Testis (tissue), 3 donors: ENCODE results near the gene RAP2A. TPM values are rescaled to one million over a fixed set of nuclear protein-coding genes. Genes with fewer than 3 reads are reported as not detected.

Experiments
- DNase-seq: peaks from one replicate; pipeline ENCODE4 v3.0.0-alpha.2; 2019
- H3K27ac ChIP-seq, 2 donors: fragments of 200-600 bp; sonication (generic); one replicate each; pipeline ENCODE4 v1.5.1; 2019
- H3K27me3 ChIP-seq: fragments of 200-600 bp; sonication (generic); one replicate; pipeline ENCODE4 v1.5.1; 2019
- H3K36me3 ChIP-seq: fragments of 200-600 bp; sonication (generic); one replicate; pipeline ENCODE4 v1.5.1; 2017; ENCODE audit warnings: low read depth; ENCODE audit errors: missing control alignments
- H3K4me1 ChIP-seq: fragments of 200-600 bp; sonication (generic); one replicate; pipeline ENCODE4 v1.5.1; 2019
- H3K4me3 ChIP-seq, 2 donors: fragments of 200-600 bp; sonication (generic); one replicate each; pipeline ENCODE4 v1.5.1; 2017 to 2019
- H3K9me3 ChIP-seq: fragments of 200-600 bp; sonication (generic); one replicate; pipeline ENCODE4 v1.5.1; 2017
- POLR2A ChIP-seq: fragments of 450-650 bp; IDR thresholded peaks from one replicate; pipeline ENCODE4 v1.6.1; 2017; ENCODE audit warnings: antibody characterized with exemption, mild to moderate bottlenecking, moderate library complexity
- WGBS, 2 donors: methylation state at CpG; one replicate each; pipeline ENCODE4 v1.1.5; 2018; 5-methylcytosine and 5-hydroxymethylcytosine counted together
- intact Hi-C: fragments of 100-400 bp; cut with DNase I; formaldehyde crosslinking; loops from one replicate; pipeline ENCODE4 v1.15.1; 2023; ENCODE audit warnings: low total_unique reads
- polyA plus RNA-seq: library from polyadenylated mRNA; stranded (reverse); fragments of 350-450 nt; fragmentation: Illumina TruSeq; extraction: RNeasy Lipid Tissue Mini Kit (QIAGEN cat#74804); gene quantifications from one replicate; pipeline ENCODE4 v1.2.3, GENCODE V29; 2014; ENCODE audit warnings: low read depth, low replicate concordance; ENCODE audit not compliant: insufficient read depth
- total RNA-seq, 2 donors: library from RNA; depleted of rRNA; stranded (reverse); fragments of >200 nt; gene quantifications; one replicate each; pipeline ENCODE4 v1.2.3, GENCODE V29; 2016
- TF ChIP-seq, protein P1 (sequence below), 3 experiments: fragments of 450-650 bp in 2 of 3; fragments of 200-600 bp in 1 of 3; sonication (generic) in 1 of 3; IDR thresholded peaks; one replicate each; pipeline ENCODE4 v1.5.1; 2016 to 2019; ENCODE audit warnings: antibody characterized with exemption in 3 of 3, mild to moderate bottlenecking in 2 of 3, moderate library complexity in 1 of 3

The RAP2A gene
- total and polyA plus RNA-seq, 3 donors from 2014 or later: 9.1 to 11.5 (median 10.6) TPM

DNA sequence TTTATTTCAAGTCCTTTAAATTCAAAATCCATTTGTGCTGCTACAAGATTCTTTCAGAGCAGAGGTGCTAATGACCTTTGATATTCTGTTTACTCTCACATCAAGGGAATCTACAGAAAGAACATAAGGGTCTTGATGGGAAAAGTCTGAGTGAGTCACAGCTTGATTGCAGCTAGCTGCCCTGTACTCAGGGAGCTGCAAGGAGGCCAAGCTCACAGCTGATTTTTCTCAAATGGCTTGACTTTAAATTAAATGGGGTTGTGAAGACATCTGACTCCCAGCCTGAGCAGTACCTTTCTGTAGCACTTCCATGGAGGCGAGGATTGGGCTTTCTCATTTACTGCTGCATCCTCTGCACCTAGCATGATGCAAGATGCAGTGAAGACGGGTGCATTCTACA is 62.5 kb downstream of the RAP2A start:
- no peak for TF ChIP-seq POLR2A
- TF ChIP-seq, protein P1, sequence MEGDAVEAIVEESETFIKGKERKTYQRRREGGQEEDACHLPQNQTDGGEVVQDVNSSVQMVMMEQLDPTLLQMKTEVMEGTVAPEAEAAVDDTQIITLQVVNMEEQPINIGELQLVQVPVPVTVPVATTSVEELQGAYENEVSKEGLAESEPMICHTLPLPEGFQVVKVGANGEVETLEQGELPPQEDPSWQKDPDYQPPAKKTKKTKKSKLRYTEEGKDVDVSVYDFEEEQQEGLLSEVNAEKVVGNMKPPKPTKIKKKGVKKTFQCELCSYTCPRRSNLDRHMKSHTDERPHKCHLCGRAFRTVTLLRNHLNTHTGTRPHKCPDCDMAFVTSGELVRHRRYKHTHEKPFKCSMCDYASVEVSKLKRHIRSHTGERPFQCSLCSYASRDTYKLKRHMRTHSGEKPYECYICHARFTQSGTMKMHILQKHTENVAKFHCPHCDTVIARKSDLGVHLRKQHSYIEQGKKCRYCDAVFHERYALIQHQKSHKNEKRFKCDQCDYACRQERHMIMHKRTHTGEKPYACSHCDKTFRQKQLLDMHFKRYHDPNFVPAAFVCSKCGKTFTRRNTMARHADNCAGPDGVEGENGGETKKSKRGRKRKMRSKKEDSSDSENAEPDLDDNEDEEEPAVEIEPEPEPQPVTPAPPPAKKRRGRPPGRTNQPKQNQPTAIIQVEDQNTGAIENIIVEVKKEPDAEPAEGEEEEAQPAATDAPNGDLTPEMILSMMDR (IDR thresholded peaks at IDR 0.05): no peak
- Histone ChIP-seq H3K27ac (no peak overlapping the region), H3K27me3 (no peaks in the 10 kb centered on the region), H3K4me1 (no peaks in the 10 kb centered on the region), H3K4me3 (no peak overlapping the region), H3K9me3 (no peaks in the 10 kb centered on the region), H3K36me3 (no peaks in the 10 kb centered on the region)
- no peak for DNase-seq
- WGBS, 2 donors: 90 to 100% methylated on average over 2 of the region's 2 CpGs
- intact Hi-C loops: no loop called here

DNA sequence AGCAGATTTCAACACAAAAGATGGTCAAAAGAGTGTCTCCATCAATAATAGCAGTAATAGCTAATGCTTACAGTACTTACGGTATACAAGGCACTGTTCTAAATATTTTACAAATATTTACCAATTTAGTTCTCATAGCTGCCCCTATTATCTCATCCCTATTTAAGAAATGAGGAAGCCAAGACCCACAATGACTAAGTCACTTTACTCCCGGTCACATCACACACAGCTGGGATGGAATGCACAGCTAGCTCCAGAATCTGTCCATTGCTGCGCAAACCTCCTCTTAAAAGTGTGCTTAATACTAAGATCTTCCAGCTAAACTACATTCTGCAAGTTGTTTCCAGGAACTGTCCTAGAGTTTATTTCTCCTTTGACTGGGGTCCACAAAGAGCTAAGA is 63.4 kb downstream of the RAP2A start:
- H3K4me1 ChIP-seq: no peaks in the 10 kb centered on the region
- no peak overlapping the region for H3K4me3 ChIP-seq
- no peaks in the 10 kb centered on the region for H3K9me3 ChIP-seq
- TF ChIP-seq POLR2A: no peak
- no peak for DNase-seq
- H3K36me3 ChIP-seq: no peaks in the 10 kb centered on the region
- H3K27me3 ChIP-seq: no peaks in the 10 kb centered on the region
- 78 to 82% methylated on average over 3 of the region's 3 CpGs for WGBS, 2 donors
- H3K27ac ChIP-seq: no peak overlapping the region
- intact Hi-C loops: no loop called here

DNA sequence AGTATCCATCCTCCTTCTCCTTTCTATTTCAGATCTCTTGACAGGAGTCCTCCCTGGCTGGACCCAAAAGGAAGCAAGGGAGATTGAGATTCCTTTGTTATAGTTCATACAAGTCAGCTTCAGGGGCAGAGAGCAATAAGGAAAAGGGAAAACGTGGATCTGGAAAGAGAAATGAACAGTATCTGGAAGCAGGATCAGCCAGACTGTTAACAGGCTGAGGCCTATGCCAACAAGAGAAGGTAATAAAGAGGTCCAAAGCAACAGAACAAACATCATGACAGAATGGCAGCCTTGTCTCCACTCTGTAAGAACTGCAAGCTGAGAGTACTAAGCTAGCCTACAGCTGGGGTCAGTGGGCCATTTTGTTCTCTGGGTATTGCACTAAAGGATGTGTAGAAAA is 64.5 kb downstream of the RAP2A start:
- TF ChIP-seq, protein P1 (IDR thresholded peaks at IDR 0.05): no peak
- TF ChIP-seq POLR2A: no peak
- WGBS, 2 donors: 69 to 85% methylated on average over 1 of the region's 1 CpG
- no peaks in the 10 kb centered on the region for H3K36me3 ChIP-seq
- H3K4me3 ChIP-seq: no peak overlapping the region
- no peak overlapping the region for H3K27ac ChIP-seq
- intact Hi-C loops: no loop called here
- no peaks in the 10 kb centered on the region for H3K4me1 ChIP-seq
- no peak for DNase-seq
- no peaks in the 10 kb centered on the region for H3K27me3 ChIP-seq
- no peaks in the 10 kb centered on the region for H3K9me3 ChIP-seq

DNA sequence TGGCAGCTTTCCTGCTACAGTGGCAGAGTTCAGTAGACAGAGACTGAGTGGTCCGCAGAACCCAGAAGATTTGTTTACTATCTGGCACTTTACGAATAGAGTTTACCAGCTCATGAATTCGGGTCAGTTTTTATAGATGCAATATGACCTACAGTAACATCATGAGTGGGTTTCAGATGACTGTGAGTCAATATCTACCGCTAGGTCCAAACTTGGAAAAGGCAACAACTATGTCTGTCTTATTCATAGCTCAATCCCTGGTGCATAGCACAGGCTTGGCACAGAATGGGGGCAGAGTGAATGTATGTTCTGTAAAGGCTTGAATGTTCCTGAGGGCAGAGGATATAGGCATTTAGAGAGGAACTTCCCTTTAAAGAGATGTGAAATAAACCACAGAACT is 65.2 kb downstream of the RAP2A start:
- intact Hi-C loops: no loop called here
- no peak overlapping the region for H3K27ac ChIP-seq
- no peaks in the 10 kb centered on the region for H3K27me3 ChIP-seq
- WGBS, 2 donors: 91 to 94% methylated on average over 4 of the region's 4 CpGs
- no peak overlapping the region for H3K4me3 ChIP-seq
- no peak for TF ChIP-seq POLR2A
- TF ChIP-seq, protein P1 (IDR thresholded peaks at IDR 0.05): no peak
- H3K9me3 ChIP-seq: no peaks in the 10 kb centered on the region
- no peak for DNase-seq
- H3K4me1 ChIP-seq: no peaks in the 10 kb centered on the region
- no peaks in the 10 kb centered on the region for H3K36me3 ChIP-seq

DNA sequence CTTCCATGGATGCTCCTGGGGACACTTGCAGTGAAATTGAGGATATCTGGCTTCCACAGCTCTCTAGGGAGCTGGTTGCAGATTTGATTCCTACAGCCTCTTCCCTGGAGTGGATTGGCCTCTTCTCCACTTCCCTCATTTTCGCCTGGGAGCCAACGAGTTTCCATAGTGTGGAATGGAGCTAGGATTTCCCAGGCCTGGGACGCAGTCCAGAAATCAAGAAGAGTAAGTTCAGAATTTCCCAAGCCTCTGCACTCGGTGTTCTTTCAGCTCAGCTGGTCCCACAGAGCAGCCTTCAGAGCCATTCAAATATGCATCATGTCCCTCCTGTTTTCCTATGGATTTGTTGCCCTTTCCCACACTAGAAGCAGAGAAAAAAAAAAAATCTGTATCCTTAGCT is 68.2 kb downstream of the RAP2A start:
- H3K36me3 ChIP-seq: no peaks in the 10 kb centered on the region
- no peak overlapping the region for H3K4me3 ChIP-seq
- no peaks in the 10 kb centered on the region for H3K9me3 ChIP-seq
- TF ChIP-seq, protein P1 (IDR thresholded peaks at IDR 0.05): no peak
- TF ChIP-seq POLR2A: no peak
- no peaks in the 10 kb centered on the region for H3K27me3 ChIP-seq
- WGBS, 2 donors: 26 to 58% methylated on average over 4 of the region's 4 CpGs
- intact Hi-C loops: no loop called here
- H3K27ac ChIP-seq: no peak overlapping the region
- H3K4me1 ChIP-seq: no peaks in the 10 kb centered on the region
- peak; percentile 39 for DNase-seq
